AG09309 (cell line): ENCODE measurements around the gene PLEKHM3.
A peak's percentile ranks its signal among the peaks of the same experiment; 100 is the strongest.

Experiments
- DNase-seq: peaks from one replicate; pipeline ENCODE4 v3.0.0-alpha.2; 2010; ENCODE audit warnings: low read depth
- H3K4me3 ChIP-seq: 2 replicates; pipeline ENCODE4 v1.5.1; 2011; ENCODE audit warnings: mild to moderate bottlenecking, low read depth, low read length, moderate library complexity; ENCODE audit not compliant: control insufficient read depth
- TF ChIP-seq, protein P1 (sequence below): IDR thresholded peaks from 2 replicates; pipeline ENCODE4 v1.5.1; 2011; ENCODE audit warnings: mild to moderate bottlenecking, low read depth, low read length, inconsistent platforms; ENCODE audit not compliant: insufficient read depth, control insufficient read depth; ENCODE audit errors: missing control alignments

Gene PLEKHM3

DNA sequence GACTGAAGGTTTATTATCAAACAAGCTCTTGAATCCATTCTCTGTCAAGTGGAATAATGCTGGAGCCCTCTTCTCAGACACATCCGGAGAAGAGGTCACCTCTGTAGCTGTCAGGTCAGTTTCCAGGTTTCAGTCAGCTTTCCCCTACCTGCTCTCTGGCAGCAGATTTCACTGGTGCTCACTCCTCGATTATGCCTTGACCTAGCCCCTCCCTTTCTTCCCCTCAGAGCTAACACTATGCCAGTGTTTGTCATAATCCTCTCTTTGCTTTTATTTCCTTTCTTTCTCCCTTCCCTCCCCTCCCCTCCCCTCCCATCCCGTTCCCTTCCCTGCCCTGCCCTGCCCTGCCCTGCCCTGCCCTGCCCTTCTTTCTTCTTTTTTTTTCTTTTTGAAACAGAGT, 22.5 kb upstream of the PLEKHM3 start:
- H3K4me3 ChIP-seq = no peak overlapping the region
- TF ChIP-seq, protein P1, sequence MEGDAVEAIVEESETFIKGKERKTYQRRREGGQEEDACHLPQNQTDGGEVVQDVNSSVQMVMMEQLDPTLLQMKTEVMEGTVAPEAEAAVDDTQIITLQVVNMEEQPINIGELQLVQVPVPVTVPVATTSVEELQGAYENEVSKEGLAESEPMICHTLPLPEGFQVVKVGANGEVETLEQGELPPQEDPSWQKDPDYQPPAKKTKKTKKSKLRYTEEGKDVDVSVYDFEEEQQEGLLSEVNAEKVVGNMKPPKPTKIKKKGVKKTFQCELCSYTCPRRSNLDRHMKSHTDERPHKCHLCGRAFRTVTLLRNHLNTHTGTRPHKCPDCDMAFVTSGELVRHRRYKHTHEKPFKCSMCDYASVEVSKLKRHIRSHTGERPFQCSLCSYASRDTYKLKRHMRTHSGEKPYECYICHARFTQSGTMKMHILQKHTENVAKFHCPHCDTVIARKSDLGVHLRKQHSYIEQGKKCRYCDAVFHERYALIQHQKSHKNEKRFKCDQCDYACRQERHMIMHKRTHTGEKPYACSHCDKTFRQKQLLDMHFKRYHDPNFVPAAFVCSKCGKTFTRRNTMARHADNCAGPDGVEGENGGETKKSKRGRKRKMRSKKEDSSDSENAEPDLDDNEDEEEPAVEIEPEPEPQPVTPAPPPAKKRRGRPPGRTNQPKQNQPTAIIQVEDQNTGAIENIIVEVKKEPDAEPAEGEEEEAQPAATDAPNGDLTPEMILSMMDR = no peak
- no peak for DNase-seq

DNA sequence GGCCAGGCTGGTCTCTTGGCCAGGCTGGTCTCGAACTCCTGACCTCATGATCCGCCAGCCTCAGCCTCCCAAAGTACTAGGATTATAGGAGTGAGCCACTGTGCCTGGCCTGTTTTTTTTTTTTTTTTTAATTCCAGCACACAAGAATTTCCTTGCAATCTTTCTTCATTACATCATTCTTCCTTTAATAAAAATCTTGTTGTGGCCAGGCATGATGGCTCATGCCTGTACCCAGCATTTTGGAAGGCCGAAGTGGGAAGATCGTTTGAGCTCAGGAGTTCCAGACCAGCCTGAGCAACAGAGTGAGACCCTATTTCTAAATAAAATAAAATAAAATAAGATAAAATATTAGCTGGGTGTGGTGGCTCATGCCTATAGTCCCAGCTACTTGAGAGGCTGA, 21.4 kb upstream of the PLEKHM3 start:
- no peak for DNase-seq
- TF ChIP-seq, protein P1 = no peak
- H3K4me3 ChIP-seq = no peak overlapping the region

DNA sequence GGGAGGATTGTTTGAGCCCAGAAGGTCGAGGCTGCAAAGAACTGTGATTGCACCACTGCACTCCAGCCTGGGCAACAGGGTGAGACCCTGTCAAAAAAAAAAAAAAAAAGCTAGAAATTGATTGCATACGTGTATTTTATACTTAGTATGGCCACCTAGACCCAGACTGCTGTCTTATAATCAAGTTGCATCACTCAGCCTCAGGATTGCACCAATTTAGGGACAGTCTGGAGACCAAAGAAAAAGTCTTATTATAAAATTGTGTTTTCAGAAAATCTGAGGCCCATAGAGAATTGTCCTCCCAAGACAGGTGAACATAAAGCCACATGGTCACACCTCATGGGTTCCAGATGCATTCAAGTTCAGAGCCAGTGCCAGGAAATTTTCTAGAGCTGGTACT, 17.1 kb upstream of the PLEKHM3 start:
- H3K4me3 ChIP-seq = no peak overlapping the region
- TF ChIP-seq, protein P1 = no peak
- DNase-seq = no peak

DNA sequence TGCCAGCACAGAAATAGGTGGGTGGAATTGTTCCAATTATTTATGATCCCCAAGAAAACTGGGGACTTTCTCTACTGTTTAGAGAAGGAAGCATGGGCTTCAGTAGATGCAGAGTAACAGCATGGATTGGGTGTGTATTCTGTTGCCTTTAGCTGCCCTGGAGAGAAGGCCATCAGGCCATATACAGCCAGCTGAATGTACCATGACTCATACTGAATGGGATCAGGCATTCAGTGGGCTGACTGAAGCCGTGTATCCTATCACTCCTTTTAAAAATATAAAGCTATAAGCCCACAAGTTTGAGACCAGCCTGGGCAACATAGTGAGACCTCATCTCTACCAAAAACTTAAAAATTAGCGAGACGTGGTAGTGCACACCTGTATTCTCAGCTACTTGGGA, 16.7 kb upstream of the PLEKHM3 start:
- DNase-seq = no peak

DNA sequence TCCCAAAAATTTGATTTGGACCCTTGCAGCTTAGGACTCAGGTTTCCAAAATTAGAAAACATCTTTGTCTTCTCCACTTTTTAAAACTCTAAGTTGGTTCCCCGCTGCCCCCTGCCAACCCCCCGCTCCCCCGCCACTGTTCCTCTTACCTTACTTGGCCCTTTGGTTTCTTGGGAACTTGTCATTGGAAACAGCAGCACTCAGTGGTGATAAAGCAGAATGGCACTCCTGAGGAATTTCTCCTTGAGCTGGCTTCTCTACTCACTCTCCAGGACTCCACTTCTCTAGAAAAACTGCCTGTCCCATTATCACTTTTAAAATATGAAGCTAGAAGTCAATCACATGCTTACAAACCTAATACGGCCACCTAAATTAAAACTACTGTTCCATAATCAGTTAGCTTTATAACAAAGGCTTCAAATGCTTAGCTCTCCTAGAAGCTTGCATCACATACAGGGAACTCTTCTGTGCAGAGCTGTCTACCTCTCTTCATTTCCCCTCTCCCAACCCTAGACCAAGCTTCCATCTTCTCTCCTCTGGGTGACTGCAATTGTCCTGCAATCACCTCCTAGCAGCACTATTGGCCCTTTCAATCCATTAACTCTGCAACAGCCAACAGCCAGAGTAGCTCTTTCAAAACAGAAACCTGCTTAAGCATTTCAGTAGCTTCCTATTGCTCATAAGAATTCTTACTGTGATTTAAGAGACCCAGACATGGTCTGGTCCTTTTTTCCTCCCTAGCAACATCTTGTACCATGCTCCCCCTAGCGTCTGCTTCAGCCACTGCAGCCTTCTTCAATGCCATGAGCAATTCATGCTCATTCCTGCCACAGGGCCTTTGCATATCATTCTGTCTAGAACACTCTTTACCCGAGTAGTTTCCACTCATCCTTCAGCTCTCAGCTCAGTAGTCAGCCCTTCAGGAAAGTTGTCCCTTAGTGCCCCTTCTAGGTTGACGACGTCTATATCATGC, 15.2 kb upstream of the PLEKHM3 start:
- DNase-seq = no peak
- no peak overlapping the region for H3K4me3 ChIP-seq
- TF ChIP-seq, protein P1 = peak; percentile 85

More for the DNA sequence above, 16.7 kb upstream of the PLEKHM3 start:
- TF ChIP-seq, protein P1 = no peak
- H3K4me3 ChIP-seq = no peak overlapping the region

DNA sequence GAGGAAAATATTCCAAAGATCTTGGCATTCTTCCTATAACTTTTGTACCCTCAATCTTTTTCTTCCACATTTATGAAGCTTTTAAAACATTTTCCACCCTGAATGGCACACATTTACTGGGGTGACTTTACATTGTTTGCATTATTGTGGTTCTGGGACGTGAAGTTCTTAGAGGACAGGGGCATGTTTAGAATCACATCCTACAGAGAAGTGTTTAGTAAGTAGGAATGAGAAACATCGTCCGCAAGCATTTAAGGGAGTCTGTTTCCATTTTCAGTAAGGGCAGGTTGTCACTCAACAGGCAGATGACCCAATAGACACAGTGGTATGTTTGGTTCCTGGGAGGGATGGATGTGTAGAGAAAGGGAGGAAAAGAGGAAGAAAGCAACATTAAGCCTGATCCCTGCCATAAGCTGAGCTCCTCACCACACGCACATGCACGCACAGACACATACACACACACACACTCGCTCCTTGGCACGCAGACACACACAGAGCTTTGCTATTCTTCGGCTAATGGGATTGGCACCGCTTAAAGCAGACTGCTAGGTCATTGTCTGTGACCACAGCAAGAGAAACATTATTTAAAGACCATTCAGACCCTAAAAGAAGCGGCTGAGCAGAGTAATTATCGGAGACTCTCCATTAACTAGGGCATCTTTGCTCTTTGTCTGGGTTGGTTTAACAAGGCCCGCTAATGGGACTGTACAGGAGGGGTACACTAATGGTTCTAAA, 14.2 kb upstream of the PLEKHM3 start:
- no peak overlapping the region for H3K4me3 ChIP-seq
- no peak for DNase-seq
- TF ChIP-seq, protein P1 = no peak
